GM19351 (cell line): ENCODE data around the gene OSBP2.

Source experiments
- ATAC-seq: cut with Tn5 transposase; IDR thresholded peaks from one replicate; pipeline ENCODE4 v1.9.1; 2021; ENCODE audit warnings: mild to moderate bottlenecking, moderate library complexity; ENCODE audit not compliant: unreplicated experiment

Gene OSBP2, protein sequence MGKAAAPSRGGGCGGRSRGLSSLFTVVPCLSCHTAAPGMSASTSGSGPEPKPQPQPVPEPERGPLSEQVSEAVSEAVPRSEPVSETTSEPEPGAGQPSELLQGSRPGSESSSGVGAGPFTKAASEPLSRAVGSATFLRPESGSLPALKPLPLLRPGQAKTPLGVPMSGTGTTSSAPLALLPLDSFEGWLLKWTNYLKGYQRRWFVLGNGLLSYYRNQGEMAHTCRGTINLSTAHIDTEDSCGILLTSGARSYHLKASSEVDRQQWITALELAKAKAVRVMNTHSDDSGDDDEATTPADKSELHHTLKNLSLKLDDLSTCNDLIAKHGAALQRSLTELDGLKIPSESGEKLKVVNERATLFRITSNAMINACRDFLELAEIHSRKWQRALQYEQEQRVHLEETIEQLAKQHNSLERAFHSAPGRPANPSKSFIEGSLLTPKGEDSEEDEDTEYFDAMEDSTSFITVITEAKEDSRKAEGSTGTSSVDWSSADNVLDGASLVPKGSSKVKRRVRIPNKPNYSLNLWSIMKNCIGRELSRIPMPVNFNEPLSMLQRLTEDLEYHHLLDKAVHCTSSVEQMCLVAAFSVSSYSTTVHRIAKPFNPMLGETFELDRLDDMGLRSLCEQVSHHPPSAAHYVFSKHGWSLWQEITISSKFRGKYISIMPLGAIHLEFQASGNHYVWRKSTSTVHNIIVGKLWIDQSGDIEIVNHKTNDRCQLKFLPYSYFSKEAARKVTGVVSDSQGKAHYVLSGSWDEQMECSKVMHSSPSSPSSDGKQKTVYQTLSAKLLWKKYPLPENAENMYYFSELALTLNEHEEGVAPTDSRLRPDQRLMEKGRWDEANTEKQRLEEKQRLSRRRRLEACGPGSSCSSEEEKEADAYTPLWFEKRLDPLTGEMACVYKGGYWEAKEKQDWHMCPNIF

DNA sequence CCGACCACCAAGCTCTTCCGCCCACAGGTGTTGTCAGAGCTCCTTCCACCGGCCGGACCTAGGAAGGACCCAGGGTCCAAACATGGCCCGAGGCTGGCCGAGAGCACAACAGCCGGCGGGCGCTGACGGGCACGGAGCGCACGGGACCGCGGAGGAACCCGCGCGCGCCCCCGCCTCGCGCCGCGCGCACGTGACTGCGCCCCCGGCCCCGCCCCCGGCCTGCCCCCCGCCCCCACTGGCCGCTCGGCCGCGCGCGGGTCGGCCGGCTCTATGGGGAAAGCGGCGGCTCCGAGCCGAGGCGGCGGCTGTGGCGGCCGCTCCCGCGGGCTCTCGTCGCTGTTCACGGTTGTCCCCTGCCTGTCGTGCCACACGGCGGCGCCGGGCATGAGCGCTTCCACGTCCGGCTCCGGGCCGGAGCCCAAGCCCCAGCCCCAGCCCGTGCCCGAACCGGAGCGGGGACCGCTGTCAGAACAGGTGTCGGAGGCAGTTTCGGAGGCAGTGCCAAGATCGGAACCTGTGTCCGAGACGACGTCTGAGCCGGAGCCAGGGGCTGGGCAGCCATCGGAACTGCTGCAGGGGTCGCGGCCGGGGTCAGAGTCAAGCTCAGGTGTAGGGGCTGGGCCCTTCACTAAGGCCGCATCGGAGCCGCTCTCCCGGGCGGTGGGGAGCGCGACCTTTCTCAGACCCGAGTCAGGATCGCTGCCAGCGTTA, at the start of gene OSBP2:
Gene OSBP2 (plus strand): TSS at position 235 of the 711 bp plus-strand sequence. CDS start 36 bp downstream, at position 271.
- ATAC-seq, result no peak

DNA sequence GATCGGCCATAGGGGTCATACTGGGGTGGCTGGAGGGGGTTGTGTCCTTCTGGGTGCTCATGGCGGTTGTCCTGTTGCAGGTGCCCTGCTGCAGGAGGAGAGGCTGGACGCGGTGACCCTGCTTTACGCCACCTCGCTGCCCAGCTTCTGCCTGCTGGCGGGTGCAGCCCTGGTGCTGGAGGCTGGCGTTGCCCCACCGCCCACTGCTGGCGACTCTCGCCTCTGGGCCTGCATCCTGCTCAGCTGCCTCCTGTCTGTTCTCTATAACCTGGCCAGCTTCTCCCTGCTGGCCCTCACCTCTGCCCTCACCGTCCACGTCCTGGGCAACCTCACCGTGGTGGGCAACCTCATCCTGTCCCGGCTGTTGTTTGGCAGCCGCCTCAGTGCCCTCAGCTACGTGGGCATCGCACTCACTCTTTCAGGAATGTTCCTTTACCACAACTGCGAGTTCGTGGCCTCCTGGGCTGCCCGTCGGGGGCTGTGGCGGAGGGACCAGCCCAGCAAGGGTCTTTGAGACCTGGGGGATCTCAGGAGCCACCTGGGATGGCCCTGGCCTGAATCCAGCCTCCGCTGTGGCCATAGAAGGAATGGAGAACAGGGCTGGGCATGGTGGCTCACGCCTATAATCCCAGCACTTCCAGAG, 48.0 kb upstream of the OSBP2 start:
- ATAC-seq, result no peak

DNA sequence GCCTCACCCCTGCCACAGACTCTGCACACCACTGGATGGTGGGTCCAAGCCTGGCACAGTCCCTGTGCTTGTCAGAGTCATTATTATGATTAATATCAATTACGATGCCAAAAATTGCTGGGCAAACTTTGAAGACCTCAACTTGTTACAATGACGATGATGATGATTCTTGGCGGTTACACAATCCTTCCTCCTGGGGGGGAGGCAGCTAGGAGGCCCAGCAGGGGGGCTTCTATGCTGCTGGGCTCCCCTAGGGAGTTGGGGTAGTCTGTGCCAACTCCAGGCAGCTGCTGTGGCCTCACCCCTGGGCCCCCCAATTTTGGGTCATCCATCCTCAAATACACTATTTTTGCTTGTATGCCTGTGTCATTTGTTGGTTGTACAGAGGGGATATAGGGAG, 47.1 kb upstream of the OSBP2 start:
- no peak for ATAC-seq

DNA sequence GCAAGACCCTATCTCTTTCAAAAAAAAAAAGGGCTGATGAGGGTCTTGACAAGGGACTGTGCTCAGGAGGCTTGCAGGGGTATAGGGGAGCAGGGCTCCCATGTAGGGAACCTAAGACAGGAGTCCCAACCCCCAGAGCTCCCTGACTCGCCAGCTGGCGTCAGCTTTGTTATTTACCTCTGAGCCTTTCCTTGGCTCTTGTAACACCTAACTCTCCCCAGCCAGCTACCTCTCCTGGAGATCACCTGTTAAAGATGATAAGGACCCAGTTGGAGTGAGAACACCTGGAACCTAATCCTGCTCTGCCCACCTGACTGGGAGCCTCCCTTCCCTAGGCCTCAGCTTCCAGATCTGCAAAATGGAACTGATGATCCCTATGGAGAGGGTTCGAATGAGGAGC, 45.8 kb upstream of the OSBP2 start:
- no peak for ATAC-seq

DNA sequence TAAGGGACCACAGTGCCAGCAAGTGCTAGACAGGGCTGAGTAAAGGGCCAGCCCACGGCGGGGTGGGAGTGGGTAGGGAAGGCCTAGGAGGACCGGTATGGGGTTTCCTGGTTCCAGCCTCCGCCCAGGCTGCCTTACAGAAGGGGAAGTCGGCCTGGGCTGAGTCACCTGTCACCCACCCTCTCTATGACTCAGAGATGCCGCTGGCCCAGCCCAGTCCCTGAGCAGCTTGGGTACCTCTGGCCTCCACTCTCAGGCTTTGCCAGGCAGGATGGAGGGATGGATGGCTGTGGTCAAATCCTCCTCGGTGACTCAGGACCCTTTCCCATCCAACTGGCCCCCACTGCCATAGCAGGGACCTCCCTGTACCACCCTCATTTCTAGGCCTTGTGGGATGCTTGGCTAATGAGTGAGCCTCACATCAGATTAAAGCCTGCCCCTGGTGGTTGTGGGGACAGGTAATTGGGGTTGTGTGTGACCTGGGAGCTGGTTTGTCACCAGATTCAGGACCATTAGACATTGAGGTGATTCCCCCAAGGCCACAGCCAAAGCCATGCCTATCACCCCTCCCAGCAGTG, 45.2 kb upstream of the OSBP2 start:
- no peak for ATAC-seq

DNA sequence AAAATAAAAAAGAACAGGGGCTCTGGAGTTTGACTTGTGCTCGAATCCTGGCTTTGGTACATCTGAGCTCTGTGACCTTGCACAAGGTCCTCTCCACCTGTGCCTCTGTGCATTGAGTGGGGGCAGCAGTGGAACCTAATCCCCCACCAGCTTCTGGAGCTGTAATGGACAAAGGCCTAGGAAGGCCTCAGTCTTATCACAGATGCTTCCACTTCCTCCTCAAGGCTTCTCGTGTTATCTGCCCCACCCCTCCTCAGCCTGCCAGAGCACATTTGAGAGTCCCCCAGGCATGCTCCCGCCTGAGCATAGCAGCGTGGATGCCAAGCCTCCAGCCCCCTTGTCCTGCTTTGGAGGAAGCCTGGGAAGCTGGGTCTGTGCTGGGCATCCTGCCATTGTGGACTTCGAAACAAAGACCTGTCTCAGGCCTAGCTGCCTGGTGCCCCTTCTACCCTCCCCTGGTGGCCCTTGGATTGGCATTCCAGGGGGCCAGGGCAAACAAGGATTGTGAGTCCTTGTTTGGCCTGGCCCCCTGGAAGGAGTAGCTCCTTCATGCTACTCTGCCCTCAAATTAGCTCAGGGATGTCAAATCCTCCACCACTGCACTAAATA, 44.1 kb upstream of the OSBP2 start:
- ATAC-seq, result no peak

DNA sequence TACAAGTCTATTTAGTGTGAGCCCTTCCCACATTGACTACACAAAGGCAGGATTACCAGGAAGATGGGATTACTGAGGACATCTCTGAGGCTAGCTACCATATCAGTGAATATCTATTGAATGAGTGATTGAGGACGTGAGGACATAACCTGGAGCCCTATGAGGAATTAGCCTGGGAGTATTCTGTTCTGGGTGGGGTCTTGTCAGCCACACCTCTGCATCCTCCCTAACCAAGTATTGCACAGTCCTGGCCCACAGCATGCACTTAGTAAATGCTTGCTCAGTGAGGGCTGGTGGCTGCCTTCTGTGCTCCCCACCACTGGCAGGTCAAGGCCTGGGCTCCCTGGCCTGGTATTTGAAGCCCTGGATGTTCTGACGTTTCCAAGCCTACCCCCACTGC, 41.8 kb upstream of the OSBP2 start:
- ATAC-seq, result no peak

DNA sequence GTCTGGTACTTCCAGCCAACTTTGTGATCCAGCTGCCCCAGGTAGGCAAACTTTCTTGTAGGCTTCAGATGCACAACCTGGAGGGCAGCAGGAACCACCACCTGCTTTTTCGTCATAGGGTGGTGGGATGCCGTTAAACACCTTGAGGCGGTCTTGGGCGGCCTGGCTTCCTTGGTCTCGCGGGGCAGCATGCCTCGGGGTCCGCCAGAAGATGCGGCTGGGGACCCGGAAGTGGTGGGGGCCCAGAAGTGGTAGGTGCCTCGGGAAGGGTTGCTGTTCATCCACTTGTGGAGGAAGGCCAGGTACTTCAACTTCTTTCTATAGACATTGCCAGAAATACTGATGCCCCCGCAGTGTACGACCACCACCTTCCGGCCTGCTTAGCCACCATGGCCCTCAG, 40.3 kb upstream of the OSBP2 start:
- ATAC-seq, result no peak

DNA sequence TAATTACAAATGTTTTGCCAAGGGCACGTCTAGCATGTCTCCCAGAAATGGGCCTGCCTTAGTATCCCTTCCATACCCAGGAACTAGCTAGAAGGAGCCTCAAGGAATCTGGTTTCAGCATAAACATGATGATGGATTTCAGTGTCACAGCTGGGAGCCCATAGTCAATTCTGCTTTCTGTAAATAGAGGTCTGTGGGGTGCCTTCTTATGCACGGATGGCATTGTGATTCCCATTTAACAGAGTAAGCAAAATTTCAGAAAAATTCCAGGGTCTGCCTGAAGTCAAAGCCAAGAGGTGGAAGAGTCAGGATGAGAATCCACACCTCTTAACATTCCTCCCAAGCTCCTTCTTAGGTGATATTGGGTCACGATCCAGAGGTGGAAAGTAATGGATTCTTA, 39.1 kb upstream of the OSBP2 start:
- ATAC-seq, result no peak

DNA sequence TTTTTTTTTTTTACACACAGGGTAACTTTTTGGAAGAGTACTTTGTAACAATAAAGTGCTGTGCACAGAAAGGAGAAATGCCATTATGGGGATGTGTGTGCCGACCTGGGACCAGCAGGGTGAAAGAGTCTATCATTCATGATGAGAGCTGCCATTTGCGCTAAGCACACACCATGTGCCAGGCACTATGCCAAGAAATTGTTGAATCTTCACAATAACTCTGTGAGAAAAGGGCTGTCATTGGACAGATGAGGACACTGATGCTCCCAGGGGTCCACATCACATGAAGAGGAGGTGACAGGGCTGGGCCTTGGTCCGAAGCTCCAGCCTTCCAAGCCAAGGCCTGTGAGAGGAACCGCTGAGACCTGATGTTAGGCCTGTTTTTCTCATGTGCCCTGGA, 32.6 kb upstream of the OSBP2 start:
- no peak for ATAC-seq

DNA sequence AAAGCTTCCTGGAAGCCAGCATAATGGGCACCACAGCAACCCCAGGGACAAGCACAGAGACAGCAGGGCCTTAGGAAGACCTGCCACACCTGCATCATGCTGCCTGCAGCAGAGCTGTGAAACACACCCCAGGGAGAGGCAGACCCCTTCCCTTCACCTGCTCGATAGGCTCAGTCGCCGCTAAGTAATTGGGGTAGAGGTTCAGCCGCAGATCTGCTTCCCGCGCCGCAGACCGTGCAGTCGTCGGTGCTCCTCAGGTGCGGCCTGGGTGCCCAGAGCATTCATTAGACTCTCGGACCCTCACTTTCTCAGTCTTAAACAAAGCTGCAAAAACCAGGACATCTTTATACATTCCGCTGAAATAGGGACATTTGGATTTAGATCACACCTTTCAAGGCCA, 29.9 kb upstream of the OSBP2 start:
- ATAC-seq, result no peak

DNA sequence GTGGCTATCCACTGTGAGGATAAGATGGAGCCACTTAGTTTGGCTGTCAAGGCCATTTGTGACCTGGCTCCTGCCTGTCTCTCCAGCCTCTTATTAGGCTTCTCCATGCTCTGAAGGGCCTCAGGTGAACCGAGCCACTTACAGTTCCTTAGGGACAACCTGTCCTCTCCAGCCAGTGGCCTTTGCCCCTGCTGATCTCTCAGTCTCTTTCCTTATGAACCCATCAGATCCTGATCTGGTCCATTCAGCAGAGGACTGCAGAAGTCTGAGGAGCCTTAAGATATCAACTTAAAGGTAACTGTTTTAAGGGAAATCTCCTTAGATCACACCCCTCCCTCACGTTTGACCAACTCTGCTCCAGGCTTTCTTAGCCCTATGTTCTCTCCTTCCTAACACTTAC, 29.4 kb upstream of the OSBP2 start:
- ATAC-seq, result no peak

DNA sequence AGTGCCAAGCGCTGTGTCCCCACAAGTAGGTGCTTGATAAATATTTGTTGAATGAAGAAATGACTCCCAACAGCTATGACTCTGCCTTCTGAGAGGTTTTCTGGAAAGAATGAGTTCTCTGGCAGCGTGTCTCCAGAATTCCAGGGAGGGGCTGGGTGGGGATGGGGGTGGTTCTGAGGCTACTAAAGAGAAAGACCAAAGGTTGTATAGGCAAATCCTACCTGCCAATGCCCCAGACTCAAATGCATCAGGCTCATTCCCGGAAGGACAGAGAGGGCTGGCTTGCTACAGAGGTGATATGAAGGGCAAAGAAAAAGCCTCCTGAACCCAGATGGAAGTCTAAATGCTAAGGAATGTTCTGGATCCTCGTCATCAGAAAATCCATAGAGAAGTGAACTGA, 28.9 kb upstream of the OSBP2 start:
- no peak for ATAC-seq

DNA sequence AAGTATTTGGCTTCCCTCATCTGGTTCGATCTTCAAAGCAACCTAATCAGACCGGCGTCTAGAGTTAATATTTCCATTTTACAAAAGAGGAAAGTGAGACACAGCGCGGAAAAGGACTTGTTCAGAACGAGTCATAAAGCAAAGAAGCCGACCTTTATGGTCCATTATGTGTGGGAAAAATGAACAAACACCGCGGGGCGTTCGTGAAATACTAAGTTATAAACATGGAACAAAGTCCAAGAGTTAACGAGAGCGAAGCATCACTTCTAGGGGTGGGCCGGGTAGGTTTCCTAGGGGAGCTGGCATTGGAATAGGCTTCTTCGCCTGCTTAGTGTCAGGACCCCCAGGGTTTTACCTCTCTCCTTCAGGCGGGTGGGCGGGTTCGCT, 27.6 kb upstream of the OSBP2 start:
- peak; percentile 10 for ATAC-seq

DNA sequence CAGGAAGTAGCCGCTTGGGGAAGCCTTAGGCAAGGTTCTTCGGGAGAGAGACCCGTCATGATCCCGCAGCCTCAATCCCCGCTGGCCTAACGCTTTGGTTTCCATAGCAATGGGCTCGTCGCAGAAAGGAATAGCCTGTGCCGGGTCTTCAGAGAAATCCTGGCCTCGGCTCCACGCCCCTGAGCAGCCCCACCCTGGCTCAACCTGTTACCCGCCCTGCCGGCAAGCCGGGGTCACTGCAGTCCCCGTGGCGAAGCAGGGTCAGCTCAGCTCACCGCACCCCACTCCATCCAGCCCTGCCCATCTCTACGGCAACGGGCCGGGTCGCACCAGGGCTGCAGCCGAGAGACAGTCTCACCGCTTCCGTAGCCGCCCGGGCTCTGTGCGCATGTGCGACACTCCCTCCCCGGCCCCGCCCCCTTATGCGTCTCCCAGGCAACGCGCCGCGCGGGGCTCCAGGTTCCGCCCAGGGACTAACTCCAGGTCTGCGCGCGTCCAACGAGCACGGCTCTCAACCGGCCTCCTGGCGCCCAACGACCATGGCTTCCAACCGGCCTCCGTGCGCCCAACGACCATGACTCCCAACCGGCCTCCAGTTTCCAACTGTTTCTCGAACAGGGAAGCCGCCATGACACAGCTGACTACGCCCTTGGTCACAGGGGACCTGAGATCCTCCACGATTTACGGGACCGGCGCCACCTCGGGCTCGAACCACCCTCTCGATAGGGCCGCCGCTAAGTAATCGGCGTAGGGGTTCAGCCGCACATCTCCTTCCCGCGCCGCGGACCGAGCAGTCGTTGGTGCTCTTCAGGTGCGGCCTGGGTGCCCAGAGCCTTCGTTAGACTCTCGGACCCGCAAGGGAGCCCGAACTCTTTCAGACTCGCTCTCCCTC, 26.9 kb upstream of the OSBP2 start, which contains the start of gene DUSP18:
Gene DUSP18 (minus strand): TSS at position 382 of the 892 bp plus-strand sequence. CDS start 3,872 bp downstream, outside the sequence.
- ATAC-seq, result peak; percentile 86

DNA sequence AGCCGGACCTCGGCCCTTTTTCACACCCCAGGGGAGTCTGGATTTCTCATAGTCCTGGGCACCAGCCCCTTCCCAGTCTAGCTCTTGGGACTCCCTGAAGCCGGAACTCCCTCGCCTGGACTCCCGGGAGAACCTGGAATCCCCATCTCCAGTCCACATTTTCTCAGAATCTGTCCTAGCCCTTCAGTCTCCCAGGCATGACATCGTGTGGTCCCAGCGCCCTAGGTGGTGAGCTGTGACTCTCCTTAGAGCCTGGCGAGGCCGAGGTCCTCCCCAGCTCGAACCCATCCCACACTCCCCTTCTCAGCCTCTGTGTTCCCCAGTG, 26.3 kb upstream of the OSBP2 start:
- no peak for ATAC-seq

DNA sequence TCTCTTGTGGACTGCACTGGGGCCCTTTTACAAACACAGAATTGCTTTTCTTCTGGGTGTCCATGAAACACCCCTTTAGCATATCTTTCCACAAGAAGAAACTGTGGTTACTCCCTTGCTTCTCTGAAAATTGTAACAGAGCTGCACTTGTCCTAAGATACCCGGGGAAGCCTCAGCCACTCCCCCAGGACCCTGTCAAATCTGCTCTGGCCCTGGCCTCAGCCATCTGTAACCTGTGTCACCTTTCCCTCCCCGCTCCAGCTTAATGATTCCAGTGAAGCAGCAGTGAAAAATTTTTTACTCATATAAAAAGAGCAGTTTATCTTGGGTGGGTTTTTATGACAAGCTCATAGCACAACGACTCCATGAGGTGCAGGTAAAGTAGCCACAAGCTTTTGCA, 23.6 kb upstream of the OSBP2 start:
- ATAC-seq, result no peak

DNA sequence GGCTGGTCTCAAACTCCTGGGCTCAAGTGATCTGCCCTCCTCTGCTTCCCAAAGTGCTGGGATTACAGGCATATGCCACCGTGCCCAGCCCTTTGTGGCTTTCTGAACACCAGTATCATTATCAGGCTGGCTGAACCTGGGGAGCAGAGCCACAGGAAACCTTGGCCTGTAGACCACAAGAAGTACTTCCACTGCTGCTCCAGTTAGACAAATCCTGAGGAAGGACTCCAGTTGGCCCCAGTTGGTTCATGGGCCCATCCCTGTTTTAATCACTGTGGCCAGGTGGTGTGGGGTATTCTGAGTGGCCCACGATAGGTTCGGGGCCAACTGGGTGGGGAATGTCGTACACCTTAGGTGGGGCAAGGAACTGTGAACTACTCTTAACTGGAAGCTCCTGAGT, 21.5 kb upstream of the OSBP2 start:
- ATAC-seq, result no peak

DNA sequence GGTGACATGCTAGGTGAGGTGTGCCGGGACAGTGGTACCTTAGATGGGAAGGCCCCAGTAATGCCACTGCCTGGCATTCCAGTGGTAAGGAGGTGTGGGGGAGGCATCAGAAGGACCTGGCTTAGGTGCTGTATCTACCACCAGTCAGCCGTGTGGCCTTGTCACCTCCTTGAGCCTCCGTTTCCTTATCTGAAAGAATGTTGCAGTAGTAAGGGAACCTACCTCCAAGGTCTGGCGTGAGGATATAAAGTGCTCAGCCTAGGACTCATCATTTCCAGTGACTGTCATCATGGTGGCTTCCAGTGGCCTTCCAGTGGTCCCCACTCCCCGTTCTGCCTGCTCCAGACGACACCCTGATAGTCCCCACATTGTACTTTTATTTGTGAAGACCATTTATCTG, 20.2 kb upstream of the OSBP2 start:
- no peak for ATAC-seq
